HG02571 (cell line): ENCODE measurements around the gene RGS8.
A peak's percentile ranks its signal among the peaks of the same experiment; 100 is the strongest.
"Not testable (repeated sequence)": the region's sequence is repeated elsewhere in the genome, so short reads cannot be mapped to it uniquely, and the experiment has no call there.

Experiments used
- ATAC-seq: cut with Tn5 transposase; IDR thresholded peaks from one replicate; pipeline ENCODE4 v1.9.1; 2021; ENCODE audit warnings: mild to moderate bottlenecking, moderate library complexity; ENCODE audit not compliant: unreplicated experiment

RGS8 gene

GRCh38 chr1:182702826-182703524 is 18.6 kb upstream of the RGS8 start:
- ATAC-seq, result no peak

- ATAC-seq, result no peak
These were observed 15.9 kb upstream of the RGS8 start for GRCh38 chr1:182700351-182700709.

- no peak for ATAC-seq
These were observed 15.3 kb upstream of the RGS8 start for GRCh38 chr1:182699393-182700350.

GRCh38 chr1:182698971-182699370 is 14.6 kb upstream of the RGS8 start:
- no peak for ATAC-seq

GRCh38 chr1:182693139-182693538 is 8.8 kb upstream of the RGS8 start:
- not testable (repeated sequence) for ATAC-seq

- ATAC-seq, result no peak
These were observed 6.6 kb upstream of the RGS8 start for GRCh38 chr1:182690886-182691443.

GRCh38 chr1:182688436-182689205 is 4.2 kb upstream of the RGS8 start:
- ATAC-seq, result no peak

GRCh38 chr1:182687361-182687760 is 3.0 kb upstream of the RGS8 start:
- no peak for ATAC-seq

GRCh38 chr1:182686446-182686845 is 2.1 kb upstream of the RGS8 start:
- ATAC-seq, result no peak

GRCh38 chr1:182685215-182685614 is 828 bp upstream of the RGS8 start:
- ATAC-seq, result no peak

GRCh38 chr1:182682898-182683501 is 1.4 kb downstream of the RGS8 start:
- ATAC-seq, result no peak

- ATAC-seq, result no peak
These were observed 2.0 kb downstream of the RGS8 start for GRCh38 chr1:182682406-182682805.

GRCh38 chr1:182681568-182681912 is 2.8 kb downstream of the RGS8 start:
- no peak for ATAC-seq

- ATAC-seq, result no peak
These were observed 3.4 kb downstream of the RGS8 start for GRCh38 chr1:182680901-182681567.

GRCh38 chr1:182680408-182680807 is 4.0 kb downstream of the RGS8 start:
- no peak for ATAC-seq

GRCh38 chr1:182679684-182680083 is 4.7 kb downstream of the RGS8 start:
- no peak for ATAC-seq

- ATAC-seq, result peak; percentile 64
These were observed 6.8 kb downstream of the RGS8 start for GRCh38 chr1:182677397-182678098.

GRCh38 chr1:182676274-182676673 is 8.1 kb downstream of the RGS8 start:
- ATAC-seq, result no peak
